ENCODE measurements around the gene GNAO1.

Gene GNAO1

DNA sequence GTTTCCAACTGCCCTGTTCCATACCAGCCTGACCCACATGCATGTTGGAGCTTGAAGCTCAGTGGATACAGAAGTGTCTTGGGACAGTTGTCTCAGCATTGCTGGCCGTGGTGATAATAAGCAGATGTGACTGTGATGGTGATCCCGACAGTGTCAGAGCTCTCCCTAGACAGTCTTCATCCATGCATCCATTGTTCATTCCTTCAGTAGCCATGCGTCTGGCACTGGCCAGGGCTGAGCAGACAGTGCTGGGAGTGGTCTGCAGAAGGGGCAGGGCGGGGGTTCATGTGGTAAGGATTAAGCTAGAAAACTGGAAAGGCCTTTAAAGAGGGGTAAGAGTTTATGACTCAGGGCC, 68.1 kb downstream of the GNAO1 start:
- H3K4me3 ChIP-seq (replicated peaks; ENCODE audit: insufficient read depth, low read length), result no peak overlapping the region
- no peak for DNase-seq (ENCODE audit: low read depth in 1 of 2, low spot score in 1 of 2)
- H3K27ac ChIP-seq (replicated peaks), result no peak overlapping the region
- peaks cover 8% of the 10 kb centered on the region for H3K27me3 ChIP-seq (ENCODE audit: insufficient read depth, poor library complexity, severe bottlenecking)
- TF ChIP-seq, protein P1, sequence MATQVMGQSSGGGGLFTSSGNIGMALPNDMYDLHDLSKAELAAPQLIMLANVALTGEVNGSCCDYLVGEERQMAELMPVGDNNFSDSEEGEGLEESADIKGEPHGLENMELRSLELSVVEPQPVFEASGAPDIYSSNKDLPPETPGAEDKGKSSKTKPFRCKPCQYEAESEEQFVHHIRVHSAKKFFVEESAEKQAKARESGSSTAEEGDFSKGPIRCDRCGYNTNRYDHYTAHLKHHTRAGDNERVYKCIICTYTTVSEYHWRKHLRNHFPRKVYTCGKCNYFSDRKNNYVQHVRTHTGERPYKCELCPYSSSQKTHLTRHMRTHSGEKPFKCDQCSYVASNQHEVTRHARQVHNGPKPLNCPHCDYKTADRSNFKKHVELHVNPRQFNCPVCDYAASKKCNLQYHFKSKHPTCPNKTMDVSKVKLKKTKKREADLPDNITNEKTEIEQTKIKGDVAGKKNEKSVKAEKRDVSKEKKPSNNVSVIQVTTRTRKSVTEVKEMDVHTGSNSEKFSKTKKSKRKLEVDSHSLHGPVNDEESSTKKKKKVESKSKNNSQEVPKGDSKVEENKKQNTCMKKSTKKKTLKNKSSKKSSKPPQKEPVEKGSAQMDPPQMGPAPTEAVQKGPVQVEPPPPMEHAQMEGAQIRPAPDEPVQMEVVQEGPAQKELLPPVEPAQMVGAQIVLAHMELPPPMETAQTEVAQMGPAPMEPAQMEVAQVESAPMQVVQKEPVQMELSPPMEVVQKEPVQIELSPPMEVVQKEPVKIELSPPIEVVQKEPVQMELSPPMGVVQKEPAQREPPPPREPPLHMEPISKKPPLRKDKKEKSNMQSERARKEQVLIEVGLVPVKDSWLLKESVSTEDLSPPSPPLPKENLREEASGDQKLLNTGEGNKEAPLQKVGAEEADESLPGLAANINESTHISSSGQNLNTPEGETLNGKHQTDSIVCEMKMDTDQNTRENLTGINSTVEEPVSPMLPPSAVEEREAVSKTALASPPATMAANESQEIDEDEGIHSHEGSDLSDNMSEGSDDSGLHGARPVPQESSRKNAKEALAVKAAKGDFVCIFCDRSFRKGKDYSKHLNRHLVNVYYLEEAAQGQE (IDR thresholded peaks at IDR 0.05; ENCODE audit: insufficient replicate concordance, low read depth), result no peak
- TF ChIP-seq, protein P2, sequence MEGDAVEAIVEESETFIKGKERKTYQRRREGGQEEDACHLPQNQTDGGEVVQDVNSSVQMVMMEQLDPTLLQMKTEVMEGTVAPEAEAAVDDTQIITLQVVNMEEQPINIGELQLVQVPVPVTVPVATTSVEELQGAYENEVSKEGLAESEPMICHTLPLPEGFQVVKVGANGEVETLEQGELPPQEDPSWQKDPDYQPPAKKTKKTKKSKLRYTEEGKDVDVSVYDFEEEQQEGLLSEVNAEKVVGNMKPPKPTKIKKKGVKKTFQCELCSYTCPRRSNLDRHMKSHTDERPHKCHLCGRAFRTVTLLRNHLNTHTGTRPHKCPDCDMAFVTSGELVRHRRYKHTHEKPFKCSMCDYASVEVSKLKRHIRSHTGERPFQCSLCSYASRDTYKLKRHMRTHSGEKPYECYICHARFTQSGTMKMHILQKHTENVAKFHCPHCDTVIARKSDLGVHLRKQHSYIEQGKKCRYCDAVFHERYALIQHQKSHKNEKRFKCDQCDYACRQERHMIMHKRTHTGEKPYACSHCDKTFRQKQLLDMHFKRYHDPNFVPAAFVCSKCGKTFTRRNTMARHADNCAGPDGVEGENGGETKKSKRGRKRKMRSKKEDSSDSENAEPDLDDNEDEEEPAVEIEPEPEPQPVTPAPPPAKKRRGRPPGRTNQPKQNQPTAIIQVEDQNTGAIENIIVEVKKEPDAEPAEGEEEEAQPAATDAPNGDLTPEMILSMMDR (IDR thresholded peaks at IDR 0.05; ENCODE audit: insufficient read depth, low read length), result no peak
- no peak for TF ChIP-seq GABPA (IDR thresholded peaks at IDR 0.05; ENCODE audit: low read depth)

DNA sequence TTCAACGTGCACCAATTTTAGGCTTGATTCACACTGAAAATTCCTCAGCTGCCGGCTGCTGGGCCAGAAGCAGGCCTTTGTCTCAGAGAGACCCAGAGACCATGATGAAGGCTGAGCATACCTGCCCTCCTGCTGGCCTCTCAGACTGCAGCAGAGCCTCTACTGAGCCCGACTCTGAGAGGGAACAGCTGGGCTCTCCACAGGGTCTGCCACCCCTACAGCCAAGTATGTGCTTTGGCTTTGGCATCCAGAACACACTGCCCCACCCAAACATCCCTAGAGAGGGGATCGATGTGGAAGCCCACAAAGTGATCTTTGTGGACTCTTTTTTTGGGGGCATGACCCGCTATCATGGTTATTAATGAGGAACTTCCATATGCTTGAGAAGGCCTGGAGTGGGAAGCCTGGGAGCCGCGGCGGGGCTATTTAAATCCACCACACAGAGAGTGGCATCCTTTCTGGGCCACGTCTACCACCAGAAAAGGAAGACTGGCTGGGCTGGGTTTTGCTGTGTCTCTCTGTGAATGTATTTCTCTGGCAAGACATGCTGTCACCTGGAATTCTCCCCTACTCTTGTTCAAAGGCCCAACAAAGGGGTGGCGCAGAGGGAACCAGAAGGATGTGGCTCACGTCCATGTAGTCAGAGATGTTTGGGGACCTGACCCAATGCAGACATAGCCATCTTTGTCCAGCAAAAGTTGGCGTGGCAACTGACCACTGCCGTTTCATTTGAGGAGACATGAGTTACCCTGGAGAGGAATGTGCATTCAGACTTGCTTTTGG, 69.3 kb downstream of the GNAO1 start:
- H3K27ac ChIP-seq (replicated peaks), result no peak overlapping the region
- DNase-seq (ENCODE audit: low read depth in 1 of 2, low spot score in 1 of 2), result no peak
- TF ChIP-seq, protein P2 (IDR thresholded peaks at IDR 0.05; ENCODE audit: insufficient read depth, low read length), result no peak
- no peak for TF ChIP-seq SPI1 (IDR thresholded peaks at IDR 0.05; ENCODE audit: borderline replicate concordance, low read depth)
- TF ChIP-seq, protein P1 (IDR thresholded peaks at IDR 0.05; ENCODE audit: insufficient replicate concordance, low read depth), result no peak
- TF ChIP-seq POLR2AphosphoS5 (IDR thresholded peaks at IDR 0.05; ENCODE audit: low read depth), result no peak
- TF ChIP-seq GABPA (IDR thresholded peaks at IDR 0.05; ENCODE audit: low read depth), result no peak

DNA sequence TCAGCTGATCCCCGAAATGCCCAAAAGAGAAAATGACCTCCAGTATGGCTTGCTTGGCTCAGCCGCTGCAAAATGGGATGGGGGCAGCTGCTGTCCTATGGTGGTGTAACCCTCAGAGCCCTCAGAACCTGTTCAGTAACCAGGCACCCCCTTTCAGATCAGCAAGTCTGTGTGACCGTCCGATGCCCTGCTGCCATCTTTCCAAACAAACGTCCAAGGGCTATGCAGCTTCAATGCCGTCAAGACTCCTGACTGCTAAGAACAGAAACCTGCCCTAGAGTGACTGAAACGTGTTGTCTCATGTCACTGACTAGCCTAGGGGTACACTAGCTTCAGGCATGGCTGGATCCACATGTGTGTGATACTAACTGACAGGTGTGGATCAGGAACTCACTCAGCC, 70.4 kb downstream of the GNAO1 start:
- Histone ChIP-seq H3K27ac (replicated peaks) (no peak overlapping the region), H3K4me3 (replicated peaks; ENCODE audit: insufficient read depth, low read length) (no peak overlapping the region), H3K27me3 (ENCODE audit: insufficient read depth, poor library complexity, severe bottlenecking) (peaks cover 8% of the 10 kb centered on the region)
- no peak for TF ChIP-seq SPI1 (IDR thresholded peaks at IDR 0.05; ENCODE audit: borderline replicate concordance, low read depth)
- TF ChIP-seq GABPA (IDR thresholded peaks at IDR 0.05; ENCODE audit: low read depth), result no peak
- TF ChIP-seq, protein P1 (IDR thresholded peaks at IDR 0.05; ENCODE audit: insufficient replicate concordance, low read depth), result no peak
- TF ChIP-seq, protein P2 (IDR thresholded peaks at IDR 0.05; ENCODE audit: insufficient read depth, low read length), result no peak
- no peak for TF ChIP-seq POLR2AphosphoS5 (IDR thresholded peaks at IDR 0.05; ENCODE audit: low read depth)
- DNase-seq (ENCODE audit: low read depth in 1 of 2, low spot score in 1 of 2), result no peak

More for the DNA sequence above, 69.3 kb downstream of the GNAO1 start:
- Histone ChIP-seq H3K4me3 (replicated peaks; ENCODE audit: insufficient read depth, low read length) (no peak overlapping the region), H3K27me3 (ENCODE audit: insufficient read depth, poor library complexity, severe bottlenecking) (peaks cover 8% of the 10 kb centered on the region)
